ENCODE data around the gene PTPRT.

PTPRT gene

DNA sequence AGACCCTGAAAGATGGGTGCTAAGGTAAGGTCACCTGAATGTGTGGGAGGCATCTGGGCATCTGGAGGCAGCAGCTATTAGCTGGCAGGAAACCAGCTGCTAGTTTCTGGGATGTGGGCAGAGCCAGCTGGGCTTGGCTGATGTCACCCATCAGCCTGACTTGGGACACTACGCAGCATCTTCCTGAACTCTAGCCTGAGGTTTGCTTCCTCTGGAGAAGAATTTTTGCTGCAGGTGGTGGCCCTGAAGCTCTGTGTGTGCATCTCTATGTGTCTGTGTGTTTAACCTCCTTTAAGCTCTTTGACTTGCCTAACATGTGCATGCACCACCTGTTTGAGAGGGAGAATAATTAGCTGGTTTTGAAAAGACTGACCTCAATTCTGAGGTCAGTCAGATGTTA, 1106.4 kb downstream of the PTPRT start:
- DNase-seq (ENCODE audit: low spot score) = no peak
- in situ Hi-C loops (cut with MboI; ENCODE audit: low sequenced_read_pairs, unreplicated experiment) = no loop called here
- TF ChIP-seq, protein P1, sequence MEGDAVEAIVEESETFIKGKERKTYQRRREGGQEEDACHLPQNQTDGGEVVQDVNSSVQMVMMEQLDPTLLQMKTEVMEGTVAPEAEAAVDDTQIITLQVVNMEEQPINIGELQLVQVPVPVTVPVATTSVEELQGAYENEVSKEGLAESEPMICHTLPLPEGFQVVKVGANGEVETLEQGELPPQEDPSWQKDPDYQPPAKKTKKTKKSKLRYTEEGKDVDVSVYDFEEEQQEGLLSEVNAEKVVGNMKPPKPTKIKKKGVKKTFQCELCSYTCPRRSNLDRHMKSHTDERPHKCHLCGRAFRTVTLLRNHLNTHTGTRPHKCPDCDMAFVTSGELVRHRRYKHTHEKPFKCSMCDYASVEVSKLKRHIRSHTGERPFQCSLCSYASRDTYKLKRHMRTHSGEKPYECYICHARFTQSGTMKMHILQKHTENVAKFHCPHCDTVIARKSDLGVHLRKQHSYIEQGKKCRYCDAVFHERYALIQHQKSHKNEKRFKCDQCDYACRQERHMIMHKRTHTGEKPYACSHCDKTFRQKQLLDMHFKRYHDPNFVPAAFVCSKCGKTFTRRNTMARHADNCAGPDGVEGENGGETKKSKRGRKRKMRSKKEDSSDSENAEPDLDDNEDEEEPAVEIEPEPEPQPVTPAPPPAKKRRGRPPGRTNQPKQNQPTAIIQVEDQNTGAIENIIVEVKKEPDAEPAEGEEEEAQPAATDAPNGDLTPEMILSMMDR (IDR thresholded peaks at IDR 0.05; ENCODE audit: borderline replicate concordance, control extremely low read depth, extremely low read depth, insufficient read depth, missing control alignments) = no peak

DNA sequence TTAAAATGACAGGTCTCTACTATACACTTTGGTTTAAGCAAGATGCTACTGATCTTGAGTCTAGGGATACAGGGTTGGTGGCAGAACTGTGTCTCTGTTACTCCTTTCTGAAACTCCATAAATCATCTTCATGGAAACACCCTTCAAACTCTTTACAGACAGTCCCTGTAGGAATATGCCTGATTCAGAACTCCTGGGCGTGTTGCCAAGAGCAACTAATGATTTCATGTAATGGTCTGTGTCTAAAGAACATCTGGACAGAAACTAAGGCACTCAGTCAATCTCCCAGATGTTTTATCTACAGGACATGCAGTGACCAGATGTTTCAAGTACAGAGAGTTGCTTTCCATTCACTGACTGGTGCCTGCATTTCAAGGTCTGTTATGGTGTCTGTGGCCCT, 1107.1 kb downstream of the PTPRT start:
- no peak for DNase-seq (ENCODE audit: low spot score)
- in situ Hi-C loops (cut with MboI; ENCODE audit: low sequenced_read_pairs, unreplicated experiment) = no loop called here
- TF ChIP-seq, protein P1 (IDR thresholded peaks at IDR 0.05; ENCODE audit: borderline replicate concordance, control extremely low read depth, extremely low read depth, insufficient read depth, missing control alignments) = no peak

DNA sequence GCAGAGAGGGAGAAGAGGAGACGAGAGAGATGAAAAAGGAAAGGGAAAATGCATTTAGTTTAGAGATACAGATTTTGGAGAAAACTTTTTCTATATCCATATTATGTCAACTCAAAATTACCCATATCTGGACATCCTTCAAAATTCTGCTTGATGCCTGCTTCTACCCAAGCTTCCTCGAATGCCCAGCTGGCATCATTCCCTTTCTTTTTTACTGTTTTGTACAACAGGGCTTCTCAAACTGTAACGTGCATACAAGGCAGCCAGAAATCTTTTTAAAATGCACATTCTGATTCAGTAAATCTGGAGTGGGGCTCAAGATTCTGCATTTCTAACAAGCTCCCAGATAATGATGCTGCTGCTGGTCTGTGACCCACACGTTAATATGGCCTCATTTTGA, 1108.8 kb downstream of the PTPRT start:
- in situ Hi-C loops (cut with MboI; ENCODE audit: low sequenced_read_pairs, unreplicated experiment) = no loop called here
- TF ChIP-seq, protein P1 (IDR thresholded peaks at IDR 0.05; ENCODE audit: borderline replicate concordance, control extremely low read depth, extremely low read depth, insufficient read depth, missing control alignments) = no peak
- DNase-seq (ENCODE audit: low spot score) = no peak

DNA sequence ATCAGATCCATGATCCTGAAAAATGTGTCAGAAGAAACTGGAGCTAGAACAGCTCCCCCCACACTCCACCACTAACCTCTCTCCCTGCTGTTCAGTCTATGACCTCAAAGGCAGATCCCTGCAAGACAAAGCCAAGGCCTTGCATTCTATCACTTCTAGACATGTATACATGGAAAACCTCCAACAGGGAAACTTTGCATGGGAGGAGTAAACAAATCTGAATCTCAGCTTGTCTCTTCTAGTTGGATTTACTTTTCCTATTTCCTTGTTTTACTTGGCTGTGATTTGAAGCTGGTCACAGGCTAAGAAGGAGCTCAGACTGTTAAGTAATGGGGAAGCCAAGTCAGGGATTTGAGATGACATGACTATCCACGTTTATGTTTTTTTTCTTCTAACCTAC, 1114.8 kb downstream of the PTPRT start:
- DNase-seq (ENCODE audit: low spot score) = no peak
- TF ChIP-seq, protein P1 (IDR thresholded peaks at IDR 0.05; ENCODE audit: borderline replicate concordance, control extremely low read depth, extremely low read depth, insufficient read depth, missing control alignments) = no peak
- in situ Hi-C loops (cut with MboI; ENCODE audit: low sequenced_read_pairs, unreplicated experiment) = no loop called here

DNA sequence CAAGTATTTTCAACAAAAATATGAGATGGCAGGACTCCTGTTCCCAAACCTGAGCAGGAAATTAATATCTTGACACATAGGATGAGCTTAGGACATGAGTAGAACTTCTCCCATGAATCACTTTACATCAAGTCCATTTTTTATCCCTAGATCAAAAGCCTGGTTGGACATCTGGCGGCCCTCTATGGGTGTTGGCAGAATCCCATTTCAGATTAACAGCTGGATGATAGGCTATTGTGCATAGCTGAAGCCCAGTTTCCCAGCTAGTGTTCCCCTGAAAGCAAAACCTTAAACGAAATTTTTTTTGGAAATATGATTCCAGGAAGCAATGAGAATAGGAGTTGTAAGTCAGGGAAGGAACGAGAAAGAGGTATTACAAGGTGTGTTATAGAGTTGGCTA, 1122.1 kb downstream of the PTPRT start:
- TF ChIP-seq, protein P1 (IDR thresholded peaks at IDR 0.05; ENCODE audit: borderline replicate concordance, control extremely low read depth, extremely low read depth, insufficient read depth, missing control alignments) = no peak
- in situ Hi-C loops (cut with MboI; ENCODE audit: low sequenced_read_pairs, unreplicated experiment) = no loop called here
- DNase-seq (ENCODE audit: low spot score) = no peak

DNA sequence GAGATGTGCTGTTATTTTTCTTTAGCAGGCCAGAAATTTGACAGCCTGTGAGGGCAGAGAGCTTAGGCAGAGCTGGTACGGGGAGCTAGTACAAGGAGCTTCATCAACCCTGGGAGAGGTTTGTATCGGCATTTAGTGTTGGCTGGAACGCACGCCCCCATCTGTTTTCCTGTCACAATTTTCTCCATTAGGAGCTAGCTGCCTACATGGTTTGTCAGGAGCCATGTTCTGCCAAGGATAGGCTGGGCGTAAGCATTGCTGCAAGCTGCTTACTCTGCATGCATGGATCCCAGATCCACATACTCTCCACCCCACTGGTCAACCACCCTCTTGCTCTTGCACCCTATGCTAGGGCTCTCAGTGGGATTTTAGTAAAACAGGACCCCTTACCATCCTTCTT, 1122.5 kb downstream of the PTPRT start:
- DNase-seq (ENCODE audit: low spot score) = no peak
- in situ Hi-C loops (cut with MboI; ENCODE audit: low sequenced_read_pairs, unreplicated experiment) = no loop called here
- TF ChIP-seq, protein P1 (IDR thresholded peaks at IDR 0.05; ENCODE audit: borderline replicate concordance, control extremely low read depth, extremely low read depth, insufficient read depth, missing control alignments) = no peak

DNA sequence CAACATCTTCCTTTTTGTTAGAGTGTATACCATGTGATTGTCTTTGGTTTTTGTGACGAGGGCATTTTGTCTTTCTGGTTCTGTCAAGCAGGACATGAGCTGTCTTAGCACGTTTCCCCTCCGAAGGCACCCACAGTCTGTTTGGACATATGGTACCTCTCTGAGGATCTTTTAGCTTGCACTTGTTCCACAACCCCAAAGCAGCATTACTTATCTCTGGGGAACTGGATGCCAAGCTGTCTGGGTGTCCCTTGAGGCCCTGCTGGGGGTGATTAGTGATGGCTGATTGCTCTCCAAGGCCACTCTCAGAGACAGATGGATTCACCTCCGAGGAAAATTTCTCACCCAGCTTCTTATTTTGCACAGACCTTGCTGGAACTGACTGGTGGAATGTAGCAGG, 1126.6 kb downstream of the PTPRT start:
- TF ChIP-seq, protein P1 (IDR thresholded peaks at IDR 0.05; ENCODE audit: borderline replicate concordance, control extremely low read depth, extremely low read depth, insufficient read depth, missing control alignments) = no peak
- no peak for DNase-seq (ENCODE audit: low spot score)
- in situ Hi-C loops (cut with MboI; ENCODE audit: low sequenced_read_pairs, unreplicated experiment) = no loop called here

All from GM13976 (cell line).